Measurements from ENCODE around the gene CAMK2D.
"Not testable (repeated sequence)": the region's sequence is repeated elsewhere in the genome, so short reads cannot be mapped to it uniquely, and the experiment has no call there.

CAMK2D gene

GRCh38 chr4:113687067-113687718, 74.3 kb downstream of the CAMK2D start:
- Mint-ChIP-seq H3K9me3 (peaks cover 4% of the 10 kb centered on the region), H3K4me3 (peak overlapping the region; percentile 78), H3K27me3 (no peaks in the 10 kb centered on the region), H3K4me1 (peaks cover 74% of the 10 kb centered on the region), H3K27ac (peak overlapping the region; percentile 94), H3K36me3 (peaks cover 40% of the 10 kb centered on the region)

GRCh38 chr4:113685157-113685556, 76.4 kb downstream of the CAMK2D start:
- peak overlapping the region; percentile 97 for H3K27ac Mint-ChIP-seq
- H3K9me3 Mint-ChIP-seq, H3K27me3 Mint-ChIP-seq: not testable (repeated sequence)
- peak overlapping the region; percentile 51 for H3K4me3 Mint-ChIP-seq
- H3K4me1 Mint-ChIP-seq: peaks cover 81% of the 10 kb centered on the region
- peaks cover 43% of the 10 kb centered on the region for H3K36me3 Mint-ChIP-seq

- Mint-ChIP-seq H3K9me3 (peaks cover 7% of the 10 kb centered on the region), H3K4me1 (peaks cover 81% of the 10 kb centered on the region), H3K27me3 (no peaks in the 10 kb centered on the region), H3K4me3 (peak overlapping the region; percentile 80), H3K36me3 (peaks cover 42% of the 10 kb centered on the region), H3K27ac (peak overlapping the region; percentile 97)
Observed at GRCh38 chr4:113684534-113685091, 76.9 kb downstream of the CAMK2D start.

GRCh38 chr4:113682730-113683537, 78.6 kb downstream of the CAMK2D start:
- Mint-ChIP-seq H3K4me3 (peak overlapping the region; percentile 80), H3K36me3 (peaks cover 35% of the 10 kb centered on the region), H3K4me1 (peaks cover 84% of the 10 kb centered on the region), H3K9me3 (peaks cover 7% of the 10 kb centered on the region), H3K27me3 (no peaks in the 10 kb centered on the region), H3K27ac (peak overlapping the region; percentile 97)

DNA sequence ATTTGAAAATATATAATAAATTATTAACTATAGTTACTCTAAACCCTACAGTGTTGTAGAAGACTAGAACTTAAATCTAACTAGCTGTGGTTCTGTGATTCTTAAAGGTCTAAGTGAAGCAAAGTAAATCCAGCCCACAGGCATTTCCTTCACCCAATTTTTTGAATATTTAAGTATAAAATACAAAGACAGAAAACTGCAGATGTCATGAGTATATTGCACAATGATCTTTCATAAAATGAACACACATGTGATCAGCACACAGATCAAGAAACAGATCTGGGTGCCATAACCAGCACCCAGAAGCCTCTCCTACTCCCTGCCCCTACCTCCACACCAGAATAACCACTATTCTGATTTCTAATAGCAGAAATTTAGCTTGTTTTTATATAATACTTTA, 82.9 kb downstream of the CAMK2D start:
- peaks cover 97% of the 10 kb centered on the region for H3K4me1 Mint-ChIP-seq
- H3K27me3 Mint-ChIP-seq: no peaks in the 10 kb centered on the region
- H3K27ac Mint-ChIP-seq: peak overlapping the region; percentile 51
- H3K36me3 Mint-ChIP-seq: peaks cover 47% of the 10 kb centered on the region
- peaks cover 7% of the 10 kb centered on the region for H3K9me3 Mint-ChIP-seq
- H3K4me3 Mint-ChIP-seq: no peak overlapping the region

GRCh38 chr4:113677325-113677724, 84.2 kb downstream of the CAMK2D start:
- Mint-ChIP-seq H3K27ac (peak overlapping the region; percentile 74), H3K36me3 (peaks cover 44% of the 10 kb centered on the region)

DNA sequence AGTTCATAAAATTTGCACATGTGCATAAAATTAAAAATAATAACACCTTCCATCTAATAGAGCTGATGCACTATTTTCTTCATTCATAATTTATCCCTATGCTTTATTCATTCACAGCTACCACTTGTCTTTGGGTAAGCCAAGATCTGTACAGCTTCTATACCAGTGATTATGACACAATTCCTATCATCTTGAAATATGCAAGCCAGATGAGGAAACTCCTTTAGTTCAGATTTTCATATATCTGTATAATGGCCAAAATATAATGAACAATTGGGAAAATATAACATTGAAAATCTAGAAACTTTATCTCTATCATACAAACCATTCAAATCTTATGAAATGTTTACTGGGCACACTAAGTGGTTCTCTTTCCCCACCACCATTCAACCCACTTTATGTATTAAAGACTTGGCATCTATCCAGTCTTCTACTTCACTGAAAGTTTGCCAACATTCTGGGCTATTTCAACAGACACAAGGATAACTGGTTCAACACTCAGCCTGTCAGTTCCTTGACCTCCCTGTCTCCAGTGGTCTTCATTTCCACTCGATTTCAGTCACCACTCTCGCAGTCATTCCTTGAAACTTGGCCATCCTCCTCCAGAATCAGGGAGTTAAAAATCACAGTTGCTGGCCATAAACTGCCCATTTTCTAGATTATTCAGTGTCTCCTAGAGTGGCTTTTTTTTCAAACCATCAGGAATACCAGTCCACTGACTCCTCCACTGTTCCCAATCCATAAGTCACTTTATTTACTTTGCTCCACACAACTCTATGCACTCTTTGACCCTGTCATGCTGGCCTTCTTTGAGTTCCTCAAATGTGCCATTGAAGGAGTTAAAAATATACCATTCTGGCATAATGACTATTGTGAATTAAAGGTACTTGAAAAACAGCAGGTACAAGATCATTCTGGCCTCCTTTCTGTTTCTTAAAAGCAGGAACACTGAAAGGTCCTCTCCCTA, 85.5 kb downstream of the CAMK2D start:
- Mint-ChIP-seq H3K4me3 (no peak overlapping the region), H3K27me3 (no peaks in the 10 kb centered on the region), H3K4me1 (peaks cover 87% of the 10 kb centered on the region), H3K36me3 (peaks cover 41% of the 10 kb centered on the region), H3K9me3 (no peaks in the 10 kb centered on the region), H3K27ac (no peak overlapping the region)

More at GRCh38 chr4:113677325-113677724, 84.2 kb downstream of the CAMK2D start:
- Mint-ChIP-seq H3K4me3 (peak overlapping the region; percentile 66), H3K4me1 (peaks cover 94% of the 10 kb centered on the region), H3K27me3 (no peaks in the 10 kb centered on the region), H3K9me3 (peaks cover 7% of the 10 kb centered on the region)

DNA sequence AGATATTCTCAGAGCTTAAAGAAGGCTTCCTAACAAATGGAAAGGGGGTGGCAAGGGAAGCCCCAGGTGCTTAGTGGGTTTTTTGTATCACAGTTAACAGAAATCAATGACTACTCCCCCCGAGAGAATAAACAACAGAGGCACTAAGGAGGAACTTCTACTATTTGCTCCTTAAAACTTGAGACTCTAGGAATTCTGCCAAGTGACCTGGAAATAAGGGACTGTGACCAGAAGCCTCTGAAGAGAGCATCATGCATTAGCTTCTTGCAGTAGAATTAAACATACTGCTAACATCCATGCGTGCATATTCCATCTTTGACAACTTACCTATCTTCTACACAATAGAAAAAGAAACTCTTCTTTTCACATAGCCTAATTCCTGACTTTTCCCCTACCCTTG, 86.8 kb downstream of the CAMK2D start:
- H3K27me3 Mint-ChIP-seq: no peaks in the 10 kb centered on the region
- peaks cover 34% of the 10 kb centered on the region for H3K36me3 Mint-ChIP-seq
- H3K4me3 Mint-ChIP-seq: peak overlapping the region; percentile 4
- peak overlapping the region; percentile 72 for H3K27ac Mint-ChIP-seq
- H3K4me1 Mint-ChIP-seq: peaks cover 76% of the 10 kb centered on the region
- no peaks in the 10 kb centered on the region for H3K9me3 Mint-ChIP-seq

- Mint-ChIP-seq H3K27me3 (no peaks in the 10 kb centered on the region), H3K27ac (peak overlapping the region; percentile 72), H3K4me1 (peaks cover 76% of the 10 kb centered on the region)
Observed at GRCh38 chr4:113674251-113674650, 87.3 kb downstream of the CAMK2D start.

GRCh38 chr4:113673450-113673849, 88.1 kb downstream of the CAMK2D start:
- peak overlapping the region; percentile 47 for H3K4me3 Mint-ChIP-seq
- no peaks in the 10 kb centered on the region for H3K27me3 Mint-ChIP-seq
- H3K4me1 Mint-ChIP-seq: peaks cover 69% of the 10 kb centered on the region
- H3K9me3 Mint-ChIP-seq: no peaks in the 10 kb centered on the region
- H3K36me3 Mint-ChIP-seq: peaks cover 35% of the 10 kb centered on the region
- H3K27ac Mint-ChIP-seq: peak overlapping the region; percentile 62

More at GRCh38 chr4:113674251-113674650, 87.3 kb downstream of the CAMK2D start:
- peaks cover 36% of the 10 kb centered on the region for H3K36me3 Mint-ChIP-seq
- peak overlapping the region; percentile 4 for H3K4me3 Mint-ChIP-seq
- no peaks in the 10 kb centered on the region for H3K9me3 Mint-ChIP-seq

GRCh38 chr4:113666386-113667114, 95.0 kb downstream of the CAMK2D start:
- Mint-ChIP-seq H3K27ac (no peak overlapping the region), H3K4me1 (peaks cover 27% of the 10 kb centered on the region), H3K9me3 (no peaks in the 10 kb centered on the region), H3K27me3 (no peaks in the 10 kb centered on the region), H3K36me3 (peaks cover 13% of the 10 kb centered on the region), H3K4me3 (no peak overlapping the region)

GRCh38 chr4:113665036-113665435, 96.5 kb downstream of the CAMK2D start:
- Mint-ChIP-seq H3K27ac (no peak overlapping the region), H3K4me1 (peaks cover 24% of the 10 kb centered on the region), H3K27me3 (no peaks in the 10 kb centered on the region), H3K4me3 (no peak overlapping the region), H3K36me3 (peaks cover 11% of the 10 kb centered on the region), H3K9me3 (no peaks in the 10 kb centered on the region)

DNA sequence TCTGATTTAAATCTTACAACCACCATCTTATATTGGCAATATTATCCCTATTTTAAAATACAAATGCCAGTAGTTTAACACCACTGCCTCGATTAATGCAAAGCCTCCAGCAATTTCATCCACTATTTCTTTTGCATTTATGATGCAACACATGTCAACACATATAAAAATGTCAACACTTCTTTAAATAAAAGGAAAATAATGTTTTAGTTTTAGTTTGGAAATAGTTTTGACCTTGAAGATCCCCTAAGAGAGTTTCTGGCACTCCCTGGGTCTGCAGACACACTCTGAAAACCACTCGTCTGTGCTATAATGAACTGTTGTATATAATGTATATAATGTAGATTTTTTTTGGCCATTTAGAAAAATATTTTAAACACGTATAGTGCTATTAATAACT, 99.0 kb downstream of the CAMK2D start:
- Mint-ChIP-seq H3K27me3 (no peaks in the 10 kb centered on the region), H3K4me3 (no peak overlapping the region), H3K9me3 (peaks cover 6% of the 10 kb centered on the region), H3K27ac (no peak overlapping the region), H3K36me3 (peaks cover 24% of the 10 kb centered on the region), H3K4me1 (peaks cover 42% of the 10 kb centered on the region)

- peaks cover 6% of the 10 kb centered on the region for H3K9me3 Mint-ChIP-seq
- no peaks in the 10 kb centered on the region for H3K27me3 Mint-ChIP-seq
- H3K4me3 Mint-ChIP-seq: no peak overlapping the region
- H3K36me3 Mint-ChIP-seq: peaks cover 25% of the 10 kb centered on the region
- no peak overlapping the region for H3K27ac Mint-ChIP-seq
- H3K4me1 Mint-ChIP-seq: peaks cover 49% of the 10 kb centered on the region
Observed at GRCh38 chr4:113659127-113659526, 102.4 kb downstream of the CAMK2D start.

Measured in activated naive CD4-positive, alpha-beta T cell treated with anti-CD3 and anti-CD28 coated beads, Interleukin-2, amount 50 U/mL, for 24 hours (primary cell).